Superior temporal gyrus (tissue), 1 donor: Measurements from ENCODE around the gene ADI1.

Experiments used
- DNase-seq: peaks from one replicate; pipeline ENCODE4 v3.0.0-alpha.2; 2016; ENCODE audit errors: extremely low spot score

ADI1 gene

GRCh38 chr2:3480352-3481010, 38.9 kb downstream of the ADI1 start:
- no peak for DNase-seq

DNA sequence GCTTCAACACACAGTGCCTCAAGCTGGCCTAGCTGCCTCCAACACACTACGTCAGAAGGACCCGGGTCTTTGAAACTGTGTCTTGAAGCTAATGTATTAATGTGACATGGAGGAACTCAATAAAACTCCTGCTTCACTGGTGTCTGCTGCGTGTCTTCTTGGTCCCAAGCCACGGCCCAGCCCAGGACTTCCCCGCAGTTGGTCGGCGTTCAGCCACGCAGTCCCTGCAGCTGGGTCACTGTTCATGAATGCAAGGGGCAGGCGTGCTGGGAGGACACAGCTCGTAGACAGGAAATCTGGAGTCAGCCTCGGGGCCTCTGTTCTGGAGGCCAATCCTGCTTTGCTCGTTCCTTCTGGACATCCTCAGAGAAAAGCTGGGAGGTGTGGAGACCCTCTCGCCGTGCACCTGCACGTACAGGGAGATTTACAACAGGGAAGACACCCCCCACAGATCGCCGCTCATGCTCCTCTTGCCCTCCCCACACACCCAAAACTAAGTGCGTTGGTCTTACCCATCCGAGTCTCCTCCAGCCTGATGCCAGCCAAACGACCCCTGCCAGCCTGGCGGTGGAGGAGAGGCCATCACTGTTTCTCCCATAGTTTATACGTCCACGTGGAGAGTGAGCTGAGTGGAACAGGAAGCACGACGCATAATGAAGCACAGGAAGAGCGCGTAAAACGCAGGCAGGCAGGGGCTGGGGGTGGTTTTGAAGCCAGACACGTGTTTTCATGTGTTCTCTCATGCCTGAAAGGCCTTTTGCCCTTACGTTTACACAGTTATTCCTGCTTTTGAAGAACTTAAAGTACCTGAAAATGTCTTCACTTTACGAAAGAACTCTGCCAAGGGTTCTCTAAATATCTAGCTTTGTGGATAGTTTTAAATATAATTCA, 39.7 kb downstream of the ADI1 start:
- no peak for DNase-seq

DNA sequence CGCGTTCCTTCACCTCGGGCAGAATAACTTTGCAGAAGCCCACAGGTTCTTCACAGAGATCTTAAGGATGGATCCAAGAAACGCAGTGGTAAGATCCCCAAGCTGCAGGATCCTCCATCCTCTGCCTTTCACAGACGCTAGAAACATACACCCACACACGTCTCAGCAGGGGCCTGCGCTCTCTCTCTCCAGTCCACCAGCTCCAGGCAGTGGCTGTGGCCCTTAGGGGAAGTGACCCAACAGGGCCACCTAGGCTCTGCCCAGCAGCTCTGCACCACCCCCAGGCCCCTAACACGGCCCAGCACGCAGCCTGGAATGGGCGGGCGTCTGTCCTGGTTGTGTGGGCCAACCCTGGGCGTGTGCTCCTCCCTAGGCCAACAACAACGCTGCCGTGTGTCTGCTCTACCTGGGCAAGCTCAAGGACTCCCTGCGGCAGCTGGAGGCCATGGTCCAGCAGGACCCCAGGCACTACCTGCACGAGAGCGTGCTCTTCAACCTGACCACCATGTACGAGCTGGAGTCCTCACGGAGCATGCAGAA, 40.4 kb downstream of the ADI1 start:
- no peak for DNase-seq

DNA sequence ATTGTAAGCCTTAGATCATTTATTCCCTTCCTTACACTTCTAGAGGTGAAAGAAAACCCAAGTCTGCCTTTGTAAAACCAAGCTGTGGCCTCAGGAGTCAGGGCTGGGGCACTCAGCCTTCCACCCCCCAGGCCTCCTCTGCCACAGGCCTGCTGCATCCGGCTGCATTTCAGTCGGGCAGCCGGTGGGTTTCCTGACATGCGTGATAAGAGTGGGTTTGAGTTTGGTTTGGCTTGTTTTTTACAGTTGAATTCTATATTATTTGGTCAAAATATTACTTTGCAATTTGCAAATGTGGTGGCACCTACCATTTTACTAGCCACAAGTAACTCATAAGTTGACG, 42.4 kb downstream of the ADI1 start:
- DNase-seq = no peak

DNA sequence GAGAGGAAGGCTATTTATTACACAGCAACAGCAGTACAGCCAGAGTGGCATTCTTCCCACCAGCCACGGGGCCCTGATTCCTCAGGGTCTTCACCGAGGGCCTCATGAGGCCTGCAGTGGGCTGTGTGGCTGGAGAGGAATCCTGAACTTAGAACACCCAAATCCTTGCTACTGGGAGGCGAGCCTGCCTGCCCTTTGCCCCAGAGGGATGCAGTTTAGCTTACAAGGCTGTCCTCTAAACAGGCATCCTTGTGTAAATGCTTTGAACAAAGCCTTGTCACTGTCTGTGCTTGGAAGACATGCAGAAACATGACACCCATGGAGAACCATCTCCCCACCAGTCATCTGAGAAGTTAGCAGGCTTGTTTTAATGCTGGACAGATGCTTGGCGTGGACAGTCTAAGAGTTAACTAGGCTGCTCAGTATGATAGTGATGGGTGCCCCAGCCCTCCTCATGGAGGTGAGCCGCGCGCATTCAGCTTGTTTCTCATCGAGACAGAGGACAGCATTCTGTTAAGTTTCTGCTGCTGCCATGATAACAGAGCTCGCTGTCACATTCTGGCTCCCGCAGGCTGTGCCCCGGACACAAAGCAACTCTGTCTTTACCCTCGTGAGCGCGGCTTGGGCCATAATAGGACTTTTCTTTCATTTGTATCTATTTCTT, 42.9 kb downstream of the ADI1 start:
- DNase-seq = peak; percentile 89

DNA sequence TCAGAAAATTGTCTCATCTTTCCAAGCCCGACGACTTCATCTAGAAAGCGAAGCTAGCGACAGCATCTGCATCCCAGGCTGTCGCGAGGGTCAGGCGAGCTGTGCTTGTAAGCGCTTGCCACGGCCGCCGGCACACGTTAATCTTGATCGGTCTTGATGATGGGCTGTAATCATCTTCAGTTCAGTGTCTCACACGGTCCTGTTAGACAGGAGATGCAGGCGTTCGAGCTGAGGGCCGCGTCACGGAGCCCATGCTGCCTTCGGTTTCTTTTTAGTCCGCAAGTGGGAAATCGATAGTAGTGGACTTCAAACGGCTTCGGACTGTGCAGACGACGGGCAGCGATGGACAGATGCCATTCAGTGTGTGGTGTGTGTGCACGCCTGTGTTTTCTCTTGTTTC, 43.6 kb downstream of the ADI1 start:
- no peak for DNase-seq

DNA sequence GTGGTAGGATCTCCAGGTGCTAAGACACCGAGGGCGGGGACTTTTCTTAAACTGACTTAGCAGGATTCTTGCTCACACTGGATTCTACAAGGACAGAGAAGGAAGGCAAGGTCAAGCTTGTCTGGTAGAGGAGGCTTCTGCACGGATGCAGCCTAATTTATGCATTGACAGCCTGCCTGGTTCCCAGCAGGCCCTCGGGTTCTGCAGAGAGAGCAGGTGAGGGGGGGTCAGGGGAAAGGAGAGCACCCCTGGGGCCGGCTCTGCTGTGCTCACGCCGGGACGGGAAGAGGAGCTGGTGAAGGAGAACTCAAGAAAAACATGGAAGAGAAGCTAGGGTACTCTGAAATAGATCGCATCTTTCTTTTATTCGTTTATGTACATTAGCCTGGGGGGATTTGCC, 46.4 kb downstream of the ADI1 start:
- no peak for DNase-seq

GRCh38 chr2:3472296-3472695, 47.0 kb downstream of the ADI1 start:
- no peak for DNase-seq

- DNase-seq = no peak
Observed at GRCh38 chr2:3470856-3471737, 48.2 kb downstream of the ADI1 start.

GRCh38 chr2:3470166-3470651, 49.1 kb downstream of the ADI1 start:
- DNase-seq = no peak

DNA sequence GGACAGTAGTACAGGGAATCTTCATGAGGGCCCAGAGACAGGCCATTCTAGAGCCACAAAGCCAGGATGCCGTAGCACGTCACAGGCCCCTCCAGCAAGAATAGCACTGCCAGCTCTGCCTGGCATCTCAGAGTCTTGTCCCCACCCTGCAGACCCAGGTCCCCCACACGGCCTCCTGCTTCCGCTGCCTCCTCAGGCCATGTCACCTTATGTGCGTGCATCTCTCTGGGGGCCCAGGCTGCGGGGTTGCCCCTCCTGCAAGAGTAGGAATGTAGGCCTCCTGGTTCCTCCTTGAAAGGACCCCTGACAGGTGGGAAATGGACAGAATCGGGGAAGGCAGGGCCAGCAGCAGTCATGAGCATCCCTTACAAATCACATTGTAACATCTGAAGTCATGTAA, 49.8 kb downstream of the ADI1 start:
- no peak for DNase-seq

GRCh38 chr2:3468296-3468988, 50.9 kb downstream of the ADI1 start:
- DNase-seq = no peak

DNA sequence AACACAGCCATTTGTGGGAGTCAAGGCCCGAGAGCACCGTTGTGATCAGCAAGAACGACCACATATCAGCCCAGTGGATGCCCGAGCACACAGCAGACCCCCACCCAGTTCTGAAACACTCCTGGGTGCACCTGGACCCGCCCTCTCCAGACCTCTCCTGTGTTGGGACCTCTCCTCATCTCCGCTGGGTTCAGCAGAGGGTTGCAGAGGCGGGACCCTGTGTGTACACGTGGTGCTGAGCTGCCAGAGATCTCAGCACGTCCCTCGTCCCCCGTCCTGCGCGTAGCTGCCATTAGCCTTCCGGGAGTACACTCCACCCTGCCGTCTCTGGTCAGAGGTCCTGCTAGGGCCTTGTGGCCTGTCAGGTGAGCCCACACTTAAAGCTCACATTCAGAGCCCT, 51.7 kb downstream of the ADI1 start:
- DNase-seq = no peak

- DNase-seq = no peak
Observed at GRCh38 chr2:3466966-3467365, 52.4 kb downstream of the ADI1 start.

GRCh38 chr2:3466482-3466863, 52.9 kb downstream of the ADI1 start:
- DNase-seq = no peak

- DNase-seq = no peak
Observed at GRCh38 chr2:3465844-3466481, 53.4 kb downstream of the ADI1 start.

DNA sequence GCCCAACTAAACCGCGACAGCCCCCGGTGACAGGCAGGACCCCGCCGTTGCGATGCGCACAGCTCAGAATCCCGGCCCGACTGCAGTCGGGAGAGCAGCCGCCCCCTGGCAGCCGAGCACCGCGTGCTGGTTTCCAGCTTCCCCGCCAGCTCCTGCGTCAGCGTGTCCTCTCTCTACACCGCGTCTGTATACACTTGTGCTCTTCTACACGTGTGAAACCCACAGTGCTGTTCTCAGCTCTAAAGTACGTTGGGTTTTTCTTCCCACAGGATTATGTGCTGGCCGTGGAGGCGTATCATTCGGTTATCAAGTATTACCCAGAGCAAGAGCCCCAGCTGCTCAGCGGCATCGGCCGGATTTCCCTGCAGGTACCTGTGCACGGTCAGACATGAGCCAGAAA, 54.0 kb downstream of the ADI1 start:
- DNase-seq = no peak

GRCh38 chr2:3464401-3465005, 54.8 kb downstream of the ADI1 start:
- DNase-seq = no peak

DNA sequence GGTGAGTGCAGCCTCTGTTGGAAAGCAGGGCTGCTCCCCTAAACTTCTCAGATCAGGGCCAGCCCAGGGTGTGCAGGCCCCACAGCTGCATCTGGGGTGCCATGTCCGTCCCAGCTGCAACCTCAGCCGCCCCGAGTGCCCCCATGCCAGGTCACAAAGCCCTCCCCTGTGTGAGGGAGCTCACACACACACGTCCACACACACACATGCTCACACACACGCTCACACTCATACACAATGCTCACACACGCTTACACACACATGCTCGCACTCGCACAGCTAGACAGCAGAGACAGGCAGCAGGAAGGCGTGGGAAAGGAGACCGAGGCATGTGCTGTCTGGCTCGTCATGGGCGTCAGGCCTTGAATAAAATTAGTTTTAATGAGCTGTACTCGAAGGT, 55.4 kb downstream of the ADI1 start:
- no peak for DNase-seq
